C4-2B (cell line): ENCODE measurements around the gene NELFB.

ENCODE experiments used
- H3K27ac ChIP-seq: fragments of 450-650 bp; 2 replicates; pipeline ENCODE4 v1.5.1; 2017
- CTCF ChIP-seq: fragments of 450-650 bp; conservative IDR thresholded peaks from 2 replicates; pipeline ENCODE4 v1.5.1; 2017; ENCODE audit warnings: mild to moderate bottlenecking
- ZFX ChIP-seq: fragments of 450-650 bp; IDR thresholded peaks from 2 replicates; pipeline ENCODE4 v1.6.1; 2017

NELFB gene

DNA sequence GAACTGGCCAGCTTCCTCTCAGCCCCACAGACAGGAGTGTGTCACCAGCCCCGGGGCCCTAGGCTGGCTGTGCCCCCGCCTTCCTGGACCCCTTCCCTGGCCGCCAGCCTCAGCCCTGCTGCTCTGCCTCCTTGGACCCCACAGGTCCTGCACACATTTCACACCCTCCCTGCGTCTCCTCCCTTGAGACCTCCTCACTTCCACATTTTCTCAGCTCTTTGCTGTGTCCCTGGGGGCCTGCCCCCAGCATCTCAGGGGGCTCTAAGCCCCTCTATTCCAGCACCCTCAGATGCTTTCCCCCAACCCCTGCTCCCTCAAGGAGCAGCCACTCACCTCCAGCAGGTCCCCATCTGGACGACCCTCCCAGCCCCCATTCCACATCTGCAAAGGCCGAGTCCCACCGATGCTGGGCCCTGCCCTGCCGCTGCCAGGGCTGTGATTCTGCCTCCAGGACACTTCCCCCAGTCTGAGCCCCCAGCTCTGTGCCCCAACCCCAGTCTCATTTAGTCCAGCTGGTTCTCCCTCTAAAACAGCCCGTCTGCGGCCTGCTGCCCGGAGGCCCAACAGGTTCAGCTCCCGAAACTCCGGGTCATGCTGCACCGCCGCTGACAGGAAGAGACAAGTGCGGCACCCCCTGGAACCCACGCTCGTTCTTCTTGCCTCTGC lies 20.2 kb upstream of the NELFB start:
- TF ChIP-seq CTCF (no peak), ZFX (no peak)
- H3K27ac ChIP-seq, result no peak overlapping the region

DNA sequence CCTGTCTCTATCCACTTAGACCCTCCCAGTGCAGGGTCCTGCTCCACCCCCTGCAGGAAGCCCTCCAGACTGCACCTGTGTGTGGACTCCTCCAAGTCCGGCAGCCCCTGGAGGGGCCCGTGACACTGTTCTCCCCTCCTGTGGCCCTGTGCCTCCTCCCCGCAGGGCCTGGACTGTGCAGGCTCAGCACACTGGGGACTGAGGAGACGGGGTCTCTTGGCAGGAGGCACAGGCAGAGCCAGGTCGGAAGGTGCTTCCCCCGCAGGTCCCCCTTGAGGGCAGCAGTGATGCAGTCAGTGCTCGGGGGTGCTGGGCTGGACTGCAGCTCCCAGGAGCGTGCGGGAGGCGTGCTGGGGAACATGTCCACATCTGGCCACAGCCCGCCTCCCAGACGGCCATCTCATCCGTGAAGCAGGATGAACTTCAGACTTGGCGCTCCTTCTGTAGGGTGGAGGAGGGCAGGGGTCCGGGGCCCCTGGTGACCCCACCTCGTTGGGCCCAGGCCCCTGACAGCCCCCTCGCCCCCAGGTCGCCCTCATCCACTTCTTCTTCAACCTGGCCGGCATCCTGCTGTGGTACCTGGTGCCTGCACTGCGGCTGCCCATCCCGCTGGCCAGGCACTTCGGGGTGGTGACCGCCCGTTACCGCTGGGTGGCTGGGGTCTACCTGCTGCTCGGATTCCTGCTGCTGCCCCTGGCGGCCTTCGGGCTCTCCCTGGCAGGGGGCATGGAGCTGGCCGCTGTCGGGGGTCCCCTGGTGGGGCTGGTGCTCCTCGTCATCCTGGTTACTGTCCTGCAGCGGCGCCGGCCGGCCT lies 19.5 kb upstream of the NELFB start:
- no peak for TF ChIP-seq ZFX
- no peak for TF ChIP-seq CTCF
- no peak overlapping the region; the same call in 1 of the 2 replicates for H3K27ac ChIP-seq

- TF ChIP-seq CTCF (peak; percentile 100), ZFX (no peak)
These were observed 18.7 kb upstream of the NELFB start for GRCh38 chr9:137236238-137236935.

DNA sequence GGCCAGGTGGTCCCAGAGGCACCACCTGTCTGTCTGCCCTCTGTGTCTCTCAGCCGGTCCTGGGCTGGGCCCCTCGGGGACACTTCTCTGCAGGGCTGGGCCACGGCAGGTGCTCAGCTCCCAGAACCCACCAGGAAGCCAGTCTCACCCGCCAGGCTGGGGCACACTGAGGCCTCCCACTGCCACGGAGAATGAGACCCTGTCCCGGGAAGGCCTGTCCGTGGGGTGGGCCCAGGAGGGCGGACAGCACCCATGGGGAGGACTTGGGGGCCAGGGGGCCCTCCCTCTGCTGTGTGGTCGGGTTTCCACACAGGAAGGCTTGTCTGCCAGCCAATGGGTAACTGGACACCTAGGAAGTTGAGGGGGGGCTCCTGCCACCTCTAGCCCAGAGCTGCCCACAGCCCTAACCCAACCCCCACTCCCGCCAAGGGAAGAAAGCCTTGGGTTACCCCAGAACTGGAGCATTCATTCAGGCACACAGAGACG lies 18.1 kb upstream of the NELFB start:
- peak overlapping the region; percentile 29 for H3K27ac ChIP-seq
- no peak for TF ChIP-seq ZFX

More at GRCh38 chr9:137236238-137236935, 18.7 kb upstream of the NELFB start:
- peak overlapping the region; percentile 29 for H3K27ac ChIP-seq

DNA sequence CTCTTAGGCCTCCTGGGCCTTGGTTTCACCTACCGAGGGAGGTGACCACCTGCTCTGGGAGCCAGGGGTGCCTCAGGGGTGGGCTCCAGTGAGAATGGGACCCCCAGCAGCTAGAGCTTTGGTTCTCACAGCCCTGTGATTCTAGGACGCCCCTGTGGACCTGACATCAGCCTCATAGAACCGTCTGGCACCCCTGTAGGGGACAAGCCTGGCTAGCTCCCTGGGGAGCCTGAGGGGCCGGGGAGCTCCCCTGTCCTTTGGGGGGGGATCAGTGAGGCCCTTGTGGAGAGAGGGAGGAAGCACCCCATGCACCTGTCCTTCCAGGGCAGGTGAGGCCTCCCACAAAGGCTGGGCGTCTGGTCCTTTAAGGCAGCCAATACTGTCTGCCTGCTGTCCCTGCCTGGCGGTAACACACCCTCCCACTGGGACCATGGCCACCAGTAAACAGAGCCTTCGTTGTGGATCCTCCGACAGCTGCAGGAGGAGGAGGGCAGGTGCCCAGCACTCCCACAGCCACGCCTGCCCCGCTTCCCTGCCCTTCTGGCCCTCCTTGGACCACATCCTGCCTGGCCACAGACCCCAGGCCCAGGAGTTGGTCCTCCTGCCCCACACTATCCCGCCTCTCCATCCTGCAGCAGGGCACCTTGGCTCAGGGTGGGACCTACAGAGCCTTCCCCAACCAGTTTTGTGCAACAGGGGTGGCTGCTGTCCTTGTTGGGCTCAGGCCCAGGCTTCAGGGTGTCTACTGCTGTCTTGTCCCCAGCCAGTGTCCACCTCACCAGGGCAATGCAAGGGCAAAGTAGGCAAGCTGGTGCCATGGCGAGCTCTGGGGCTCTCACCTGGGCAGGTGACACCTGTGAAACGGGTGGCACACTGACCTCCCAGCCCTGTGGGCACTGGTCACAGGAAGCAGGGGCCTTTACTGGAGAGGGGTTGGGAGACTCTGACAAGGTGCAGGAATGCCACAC lies 17.1 kb upstream of the NELFB start:
- H3K27ac ChIP-seq, result peak overlapping the region; percentile 29
- TF ChIP-seq ZFX, result no peak
- TF ChIP-seq CTCF, result no peak

GRCh38 chr9:137239541-137240200 lies 15.5 kb upstream of the NELFB start:
- peak overlapping the region; percentile 99 for H3K27ac ChIP-seq

GRCh38 chr9:137240318-137240840 lies 14.7 kb upstream of the NELFB start:
- peak overlapping the region; percentile 99 for H3K27ac ChIP-seq
- TF ChIP-seq CTCF (no peak), ZFX (peak; percentile 92; the same call in 1 of the 2 replicates)
